Transverse colon (tissue), 4 donors: Measurements from ENCODE around the gene STK32C.

Source experiments
- CTCF ChIP-seq, 5 experiments: fragments of 200-600 bp in 3 of 5; fragments of 450-650 bp in 2 of 5; sonication (generic) in 3 of 5; IDR thresholded peaks; 1 replicate in 2 of 5; 2 replicates in 3 of 5; pipeline ENCODE4 v1.5.1; 2016 to 2017; ENCODE audit warnings: antibody characterized with exemption in 5 of 5, inconsistent platforms in 3 of 5, mild to moderate bottlenecking in 2 of 5, moderate library complexity in 1 of 5
- POLR2A ChIP-seq: fragments of 450-650 bp; IDR thresholded peaks from one replicate; pipeline ENCODE4 v1.6.1; 2016; ENCODE audit warnings: antibody characterized with exemption, mild to moderate bottlenecking, moderate library complexity
- POLR2AphosphoS5 ChIP-seq, 3 donors: sonication (generic); formaldehyde crosslinking; IDR thresholded peaks; one replicate each; pipeline ENCODE4 v1.6.1; 2016; ENCODE audit warnings: antibody characterized with exemption in 3 of 3

- TF ChIP-seq POLR2A (no peak), CTCF (IDR thresholded peaks at IDR 0.05) (no peak), POLR2AphosphoS5 (IDR thresholded peaks at IDR 0.05) (no peak)
These were observed 133.5 kb downstream of the STK32C start for GRCh38 chr10:132174237-132174636.
